Kasumi-1 (cell line): ENCODE measurements around the gene TMEM9.

Experiments used
- DNase-seq, 2 experiments: peaks; one replicate each; lab custom pipeline; 2025; lab: John Stamatoyannopoulos, UW

The TMEM9 gene

GRCh38 chr1:201126832-201127754 lies 27.2 kb downstream of the TMEM9 start, which contains the start of gene ASCL5:
Gene ASCL5 (minus strand): TSS chr1:201127184. CDS start chr1:201115372, 11,812 bp downstream.
- no peak for DNase-seq

GRCh38 chr1:201126463-201126831 lies 27.8 kb downstream of the TMEM9 start:
- no peak for DNase-seq

- no peak for DNase-seq
Measured at GRCh38 chr1:201125800-201126199, 28.5 kb downstream of the TMEM9 start.

GRCh38 chr1:201125019-201125418 lies 29.3 kb downstream of the TMEM9 start:
- no peak for DNase-seq

GRCh38 chr1:201123866-201124265 lies 30.4 kb downstream of the TMEM9 start:
- DNase-seq = no peak

GRCh38 chr1:201122321-201122957 lies 31.8 kb downstream of the TMEM9 start:
- no peak for DNase-seq

GRCh38 chr1:201119206-201120197 lies 34.8 kb downstream of the TMEM9 start:
- peak; percentile 81 to 83 for DNase-seq

- DNase-seq = no peak
Measured at GRCh38 chr1:201116091-201116490, 38.2 kb downstream of the TMEM9 start.

GRCh38 chr1:201115390-201115937 lies 38.8 kb downstream of the TMEM9 start:
- no peak for DNase-seq

- peak; percentile 84 to 95 for DNase-seq
Measured at GRCh38 chr1:201114245-201115131, 39.8 kb downstream of the TMEM9 start.

- DNase-seq = no peak
Measured at GRCh38 chr1:201113451-201114244, 40.6 kb downstream of the TMEM9 start.

- DNase-seq = no peak
Measured at GRCh38 chr1:201112926-201113325, 41.3 kb downstream of the TMEM9 start.

- DNase-seq = no peak
Measured at GRCh38 chr1:201112173-201112731, 42.0 kb downstream of the TMEM9 start, which contains the start of gene CACNA1S. Gene CACNA1S (minus strand): TSS chr1:201112426. CDS start chr1:201112339, 87 bp downstream.

- no peak for DNase-seq
Measured at GRCh38 chr1:201111672-201112071, 42.6 kb downstream of the TMEM9 start.

GRCh38 chr1:201111156-201111555 lies 43.1 kb downstream of the TMEM9 start:
- DNase-seq = no peak

GRCh38 chr1:201110616-201111015 lies 43.7 kb downstream of the TMEM9 start:
- DNase-seq = no peak

- DNase-seq = no peak
Measured at GRCh38 chr1:201110138-201110537, 44.1 kb downstream of the TMEM9 start.

GRCh38 chr1:201109651-201110050 lies 44.6 kb downstream of the TMEM9 start:
- no peak for DNase-seq

- DNase-seq = no peak
Measured at GRCh38 chr1:201108614-201109013, 45.7 kb downstream of the TMEM9 start.
